HG02870 (cell line): ENCODE results near the gene SYP.
"Not testable (repeated sequence)": the region's sequence is repeated elsewhere in the genome, so short reads cannot be mapped to it uniquely, and the experiment has no call there.

ENCODE experiments used
- ATAC-seq: cut with Tn5 transposase; IDR thresholded peaks from one replicate; pipeline ENCODE4 v1.9.1; 2021; ENCODE audit warnings: mild to moderate bottlenecking, moderate library complexity; ENCODE audit not compliant: unreplicated experiment

SYP gene

DNA sequence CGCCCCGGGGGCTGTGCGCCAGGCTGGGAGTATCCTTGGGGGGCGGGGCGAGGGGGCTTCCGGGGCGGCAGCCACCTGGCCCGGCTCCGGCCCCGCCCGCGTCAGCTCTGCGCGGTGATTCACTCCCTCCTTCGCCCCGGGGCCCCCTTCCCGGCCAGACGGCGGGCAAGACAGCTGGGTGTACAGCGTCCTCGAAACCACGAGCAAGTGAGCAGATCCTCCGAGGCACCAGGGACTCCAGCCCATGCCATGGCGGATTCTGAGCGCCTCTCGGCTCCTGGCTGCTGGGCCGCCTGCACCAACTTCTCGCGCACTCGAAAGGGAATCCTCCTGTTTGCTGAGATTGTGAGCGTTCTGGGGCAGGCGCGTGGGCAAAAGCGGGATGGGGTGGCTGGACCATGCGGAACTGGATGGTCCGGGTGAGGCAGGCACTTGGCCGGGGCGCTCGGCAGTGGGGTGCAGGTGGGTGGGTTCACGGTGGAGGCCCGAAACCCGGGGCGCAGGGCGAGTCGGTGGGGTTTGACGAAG is 28.2 kb downstream of the SYP start, which contains the start of gene PLP2:
TSS of gene PLP2 (plus strand) at position 147 of the 528 bp plus-strand sequence. CDS start at position 250, 103 bp downstream.
- no peak for ATAC-seq

GRCh38 chrX:49167740-49168108 is 32.3 kb downstream of the SYP start:
- no peak for ATAC-seq

- ATAC-seq, result no peak
Measured at GRCh38 chrX:49166914-49167739, 32.9 kb downstream of the SYP start.

DNA sequence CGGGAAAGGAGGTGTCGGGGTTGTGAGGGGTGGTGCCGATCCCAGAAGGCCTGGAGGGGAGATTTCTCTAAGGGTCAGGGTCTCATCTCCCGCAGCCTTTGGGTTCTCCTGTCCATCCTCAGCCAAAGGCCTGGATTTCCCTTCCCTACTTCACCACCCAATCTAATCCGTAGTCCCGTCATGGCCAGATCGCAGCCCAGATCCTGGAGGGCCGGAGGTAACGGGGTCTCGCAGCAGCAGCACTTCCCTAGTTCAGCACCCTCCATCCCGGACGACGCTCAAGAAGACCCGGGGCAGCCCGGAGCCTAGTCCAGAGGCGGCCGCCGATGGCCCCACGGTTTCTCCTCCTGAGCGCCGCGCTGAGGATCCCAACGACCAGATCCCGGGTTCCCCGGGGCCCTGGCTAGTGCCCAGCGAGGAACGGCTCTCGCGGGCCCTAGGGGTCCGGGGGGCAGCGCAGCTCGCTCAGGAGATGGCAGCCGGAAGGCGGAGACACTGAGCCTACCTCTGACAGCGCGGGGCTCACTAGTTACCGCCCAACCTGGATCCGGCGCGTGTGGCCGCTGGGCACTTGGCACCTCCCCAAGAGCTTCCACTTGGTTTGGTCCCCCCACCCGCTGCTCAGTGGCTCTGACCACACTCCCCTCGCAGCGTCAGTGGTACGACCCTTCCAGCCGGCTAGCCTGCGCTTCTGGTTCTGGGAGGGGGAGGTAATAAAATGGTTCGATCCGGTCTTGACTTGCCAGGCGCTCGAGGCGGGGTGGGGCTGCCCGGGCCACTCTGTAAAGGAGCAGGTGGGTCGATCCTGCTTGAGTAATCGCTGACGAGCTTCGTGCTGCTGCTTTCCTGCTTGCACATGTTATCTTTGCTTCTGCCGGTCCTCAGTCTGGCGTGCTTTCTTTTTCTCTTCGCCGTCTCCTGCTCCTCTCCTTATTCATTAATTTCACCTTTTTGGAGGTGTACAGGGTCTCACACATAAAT is 33.8 kb downstream of the SYP start:
- ATAC-seq, result no peak

GRCh38 chrX:49164589-49165360 is 35.2 kb downstream of the SYP start:
- no peak for ATAC-seq

- ATAC-seq, result peak; percentile 63
Measured at GRCh38 chrX:49163555-49164419, 36.2 kb downstream of the SYP start.

- ATAC-seq, result no peak
Measured at GRCh38 chrX:49162620-49163019, 37.4 kb downstream of the SYP start, which contains the start of gene MAGIX. TSS of gene MAGIX (plus strand) at chrX:49162758. CDS start at chrX:49162890, 132 bp downstream.

GRCh38 chrX:49161632-49162031 is 38.4 kb downstream of the SYP start:
- no peak for ATAC-seq

- no peak for ATAC-seq
Measured at GRCh38 chrX:49160908-49161307, 39.1 kb downstream of the SYP start.

DNA sequence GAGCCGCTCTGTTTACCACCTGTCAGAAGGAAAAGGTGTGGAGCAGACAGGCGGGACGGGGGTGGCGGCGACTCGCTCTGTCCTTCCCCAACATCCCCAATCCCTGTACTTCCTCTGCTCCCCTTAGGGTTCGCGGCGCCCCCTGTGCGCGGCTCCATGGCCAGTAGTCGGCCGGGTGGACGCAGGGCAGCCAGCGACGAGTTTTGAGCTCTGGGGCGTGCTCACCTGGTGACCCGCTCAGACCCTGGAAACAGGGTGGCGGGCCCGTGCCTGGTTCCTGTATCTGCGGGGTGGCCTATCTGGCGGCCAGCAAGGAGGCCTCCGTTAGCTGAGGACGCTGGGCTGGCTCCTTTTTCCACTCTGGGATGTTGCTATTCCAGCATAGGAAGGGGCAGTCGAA is 42.8 kb downstream of the SYP start:
- no peak for ATAC-seq

DNA sequence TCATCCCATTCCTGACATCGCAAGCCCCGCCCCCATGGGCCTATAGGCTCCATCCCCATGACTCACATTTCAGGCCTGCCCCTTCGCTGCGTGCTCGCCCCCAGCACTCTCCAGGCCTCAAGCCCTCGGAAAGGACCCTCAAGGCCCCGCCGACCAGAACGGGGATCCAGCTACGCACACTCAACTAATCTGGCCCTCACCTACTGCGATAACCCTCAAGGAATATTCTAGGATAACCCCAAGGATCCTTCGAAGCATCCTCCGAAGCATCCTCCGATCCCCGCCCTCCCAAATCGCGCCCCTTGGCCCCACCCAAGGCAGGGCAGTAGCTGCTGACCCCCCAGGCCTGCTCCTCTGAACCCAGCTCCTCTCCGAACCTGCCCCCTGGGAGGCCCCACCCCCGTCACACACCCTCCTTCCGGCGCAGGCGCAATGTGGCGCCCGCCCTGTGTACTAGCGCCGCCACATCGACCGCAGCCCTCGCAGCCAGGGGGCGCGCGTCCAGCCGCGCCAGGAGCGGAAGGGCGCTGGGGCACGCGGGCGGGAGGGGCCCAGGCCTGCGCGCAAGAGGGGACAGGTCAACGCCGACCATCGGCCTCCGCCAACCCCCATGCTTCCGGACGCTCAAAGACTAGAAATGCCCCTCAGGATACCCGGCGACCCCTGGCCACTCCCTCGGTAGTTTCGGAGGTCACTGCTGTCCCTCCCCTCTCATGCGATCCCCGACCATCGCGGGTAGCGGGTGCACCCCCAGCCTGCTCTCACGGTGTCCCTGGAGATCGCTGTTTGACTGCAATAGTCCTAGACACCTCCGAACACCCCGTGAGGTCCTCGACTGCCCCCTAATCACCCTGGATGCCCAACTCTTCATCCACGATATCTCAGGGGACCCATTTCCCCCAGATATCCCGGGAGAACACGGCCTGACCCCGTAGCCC is 43.8 kb downstream of the SYP start:
- peak; percentile 80 for ATAC-seq

DNA sequence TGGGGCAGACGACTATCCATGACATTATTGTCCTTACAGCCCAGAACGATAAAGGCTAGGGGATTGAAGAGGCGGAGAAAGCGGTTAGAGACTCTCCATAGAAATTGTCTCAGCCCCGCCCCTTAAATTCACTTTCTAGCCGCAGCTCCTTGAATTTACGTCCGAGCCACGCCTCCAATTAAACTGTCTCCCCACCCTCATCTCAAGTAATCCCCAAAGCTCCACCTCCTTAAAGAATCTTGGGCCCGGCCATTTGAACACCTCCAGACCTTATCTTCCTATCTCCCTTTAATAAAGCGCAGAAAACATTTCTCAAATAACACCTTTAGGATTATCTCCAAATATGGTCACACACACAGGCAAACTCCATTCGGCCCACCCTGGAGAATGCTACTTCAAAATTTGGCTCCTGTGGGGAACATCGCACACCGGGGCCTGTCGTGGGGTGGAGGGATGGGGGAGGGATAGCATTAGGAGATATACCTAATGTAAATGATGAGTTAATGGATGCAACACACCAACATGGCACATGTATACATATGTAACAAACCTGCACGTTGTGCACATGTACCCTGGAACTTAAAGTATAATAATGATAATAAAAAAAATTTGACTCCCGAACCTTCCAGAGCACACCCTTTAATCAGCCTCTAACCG is 44.6 kb downstream of the SYP start:
- peak; percentile 5 for ATAC-seq

DNA sequence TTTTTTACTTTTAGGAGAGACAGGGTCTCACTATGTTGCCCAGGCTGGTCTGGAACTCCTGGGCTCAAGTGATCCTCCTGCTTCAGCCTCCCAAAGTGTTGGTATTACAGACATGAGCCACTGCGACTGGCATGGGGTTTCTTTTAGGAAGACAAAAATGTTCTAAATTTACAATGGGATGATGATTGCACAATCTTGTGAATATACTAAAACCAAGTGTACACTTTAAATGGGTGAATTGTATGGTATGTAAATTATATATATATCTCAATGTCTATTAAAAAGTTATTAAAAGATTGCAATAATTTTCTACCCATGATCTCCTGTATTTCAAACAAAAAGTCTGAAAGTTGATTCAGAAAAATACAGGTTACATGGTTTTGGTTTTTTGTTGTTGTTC is 46.5 kb downstream of the SYP start:
- no peak for ATAC-seq

DNA sequence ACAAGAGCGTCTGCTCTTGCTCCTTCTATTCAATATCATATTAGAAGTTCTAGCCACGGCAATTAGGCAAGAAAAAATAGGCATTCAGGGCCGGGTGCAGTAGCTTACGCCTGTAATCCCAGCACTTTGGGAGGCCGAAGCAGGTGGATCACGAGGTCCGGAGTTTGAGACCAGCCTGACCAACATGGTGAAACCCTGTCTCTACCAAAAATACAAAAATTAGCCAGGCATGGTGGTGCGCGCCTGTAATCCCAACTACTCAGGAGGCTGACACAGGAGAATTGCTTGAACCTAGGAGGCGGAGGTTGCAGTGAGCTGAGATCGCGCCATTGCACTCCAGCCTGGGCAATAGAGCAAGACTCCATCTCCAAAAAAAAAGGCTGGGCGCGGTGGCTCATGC is 50.7 kb downstream of the SYP start:
- not testable (repeated sequence) for ATAC-seq

DNA sequence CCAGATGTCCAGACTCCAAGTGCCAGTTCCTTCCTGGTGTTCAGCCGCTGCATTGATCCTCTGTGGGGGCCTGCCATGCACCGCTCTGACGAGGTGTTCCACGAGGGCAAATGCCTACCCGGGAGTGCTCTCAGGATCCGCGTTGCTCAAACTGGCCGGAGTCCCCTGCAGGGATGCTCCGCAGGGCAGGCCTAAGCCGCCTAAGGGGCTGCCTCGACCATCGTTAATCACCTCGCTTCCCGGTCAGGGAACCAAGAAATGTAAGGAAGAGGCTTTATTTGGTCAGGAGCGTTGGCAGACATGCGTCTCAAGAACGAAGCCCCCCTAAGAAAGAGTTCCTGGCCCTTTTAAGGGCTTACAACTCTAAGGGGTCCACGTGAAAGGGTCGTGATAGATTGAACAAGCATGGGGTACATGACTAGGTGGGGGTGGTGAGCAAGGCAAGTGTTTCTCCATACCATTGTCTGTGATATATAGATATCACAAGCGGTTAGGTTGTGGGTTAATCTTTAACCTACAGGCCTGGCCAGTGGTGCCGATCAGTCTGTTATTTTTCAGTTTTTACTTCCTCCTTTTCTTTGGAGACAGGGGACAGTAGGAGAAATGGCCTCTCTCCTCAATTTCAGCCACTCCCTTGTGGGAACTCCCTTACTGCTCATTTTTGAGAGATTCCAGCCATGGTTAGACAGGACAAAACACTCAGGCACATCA is 51.4 kb downstream of the SYP start:
- not testable (repeated sequence) for ATAC-seq

- no peak for ATAC-seq
Measured at GRCh38 chrX:49147936-49148335, 52.1 kb downstream of the SYP start.

DNA sequence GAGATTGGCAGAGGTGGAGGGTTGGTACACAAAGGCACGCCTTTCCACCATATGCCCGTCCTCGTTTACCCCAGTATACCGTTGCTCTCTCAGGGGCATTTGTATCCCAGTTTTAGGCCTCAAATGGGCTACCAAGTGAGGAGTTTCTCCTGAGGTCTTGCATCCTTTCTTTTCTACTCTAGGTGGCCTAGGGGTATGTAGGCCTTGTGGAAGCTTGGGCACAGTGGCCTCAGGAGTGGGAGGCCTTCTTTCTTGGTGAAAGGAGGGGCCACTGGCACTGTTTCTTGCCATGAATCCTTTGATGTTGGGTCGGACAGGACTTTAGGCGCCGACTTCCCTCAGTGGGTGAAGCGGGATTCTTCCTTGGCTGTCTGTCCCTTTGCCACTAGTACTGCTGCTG is 52.7 kb downstream of the SYP start:
- ATAC-seq, result no peak
